HG03354 (cell line): ENCODE measurements around the gene CTAG1B.
"Not testable (repeated sequence)": the region's sequence is repeated elsewhere in the genome, so short reads cannot be mapped to it uniquely, and the experiment has no call there.

Experiments
- ATAC-seq: cut with Tn5 transposase; IDR thresholded peaks from one replicate; pipeline ENCODE4 v1.9.1; 2021; ENCODE audit warnings: mild to moderate bottlenecking; ENCODE audit not compliant: unreplicated experiment, poor library complexity, severe bottlenecking

CTAG1B gene

GRCh38 chrX:154593201-154593600 is 25.9 kb downstream of the CTAG1B start:
- ATAC-seq = no peak

GRCh38 chrX:154592505-154592904 is 26.6 kb downstream of the CTAG1B start:
- no peak for ATAC-seq

GRCh38 chrX:154590415-154590814 is 28.7 kb downstream of the CTAG1B start:
- ATAC-seq = not testable (repeated sequence)

- not testable (repeated sequence) for ATAC-seq
Measured at GRCh38 chrX:154584585-154585183, 34.4 kb downstream of the CTAG1B start, which contains the start of gene CTAG1A. Gene CTAG1A, plus strand, starts transcription at chrX:154585133. Its CDS starts 74 bp downstream, at chrX:154585207.

- ATAC-seq = not testable (repeated sequence)
Measured at GRCh38 chrX:154582994-154583393, 36.1 kb downstream of the CTAG1B start.

GRCh38 chrX:154575076-154575475 is 44.0 kb downstream of the CTAG1B start:
- not testable (repeated sequence) for ATAC-seq

- not testable (repeated sequence) for ATAC-seq
Measured at GRCh38 chrX:154573061-154573460, 46.0 kb downstream of the CTAG1B start.

GRCh38 chrX:154570361-154570760 is 48.7 kb downstream of the CTAG1B start:
- ATAC-seq = not testable (repeated sequence)
